ENCODE measurements around the gene CRHR2.

- no peak for TF ChIP-seq POLR2AphosphoS5 (IDR thresholded peaks at IDR 0.05)
- TF ChIP-seq CTCF (IDR thresholded peaks at IDR 0.05) = no peak
- TF ChIP-seq POLR2A (IDR thresholded peaks at IDR 0.05) = no peak
- no peak for TF ChIP-seq EP300 (IDR thresholded peaks at IDR 0.05)
Observed at GRCh38 chr7:30710669-30711068, 28.4 kb upstream of the CRHR2 start.

Data from sigmoid colon (tissue), 4 donors.